K562 (cell line): ENCODE measurements around the gene PRPS2. TPM values are rescaled to one million over a fixed set of nuclear protein-coding genes. Genes with fewer than 3 reads are reported as not detected.

ENCODE experiments used
- CREM ChIP-seq: IDR thresholded peaks from 2 replicates; pipeline ENCODE4 v1.6.1; 2014; ENCODE audit warnings: antibody characterized with exemption, low read depth
- DLX4 ChIP-seq: fragments of 250-450 bp; sonication (Bioruptor Pico); IDR thresholded peaks from 2 replicates; pipeline ENCODE4 v1.6.1; 2021; ENCODE audit warnings: mild to moderate bottlenecking
- GTF2F1 ChIP-seq: IDR thresholded peaks from 2 replicates; pipeline ENCODE4 v1.6.1; 2011; ENCODE audit warnings: low read depth, low read length, improper control_type of control experiment
- MAX ChIP-seq: sonication (generic); formaldehyde crosslinking; IDR thresholded peaks from 2 replicates; pipeline ENCODE4 v1.9.0; 2022; ENCODE audit warnings: mild to moderate bottlenecking, missing genetic modification reagents
- MYBL2 ChIP-seq, 2 experiments: fragments of 450-650 bp in 1 of 2; sonication (generic) in 1 of 2; formaldehyde crosslinking in 1 of 2; IDR thresholded peaks; 2 replicates each; pipeline versions ENCODE4 v1.6.1 to v1.8.1; 2017 to 2022; ENCODE audit warnings: borderline replicate concordance in 1 of 2, inconsistent platforms in 1 of 2, low read depth in 1 of 2, mild to moderate bottlenecking in 1 of 2, missing genetic modification reagents in 1 of 2, moderate library complexity in 1 of 2
- NCOA4 ChIP-seq: fragments of 450-650 bp; IDR thresholded peaks from 2 replicates; pipeline ENCODE4 v1.6.1; 2018; ENCODE audit warnings: mild to moderate bottlenecking; ENCODE audit not compliant: partially characterized antibody
- NR2C2 ChIP-seq, 2 experiments: fragments of 200-800 bp in 1 of 2; sonication (Bioruptor generic) in 1 of 2; sonication (generic) in 1 of 2; formaldehyde crosslinking in 1 of 2; IDR thresholded peaks; 2 replicates each; pipeline versions ENCODE4 v1.6.1 to v1.8.0; 2016 to 2022; ENCODE audit warnings: mild to moderate bottlenecking in 1 of 2, missing compliant biosample characterization in 1 of 2, missing genetic modification characterization in 1 of 2, missing genetic modification reagents in 1 of 2
- PHTF2 ChIP-seq: fragments of 250-450 bp; sonication (Bioruptor Pico); IDR thresholded peaks from 2 replicates; pipeline ENCODE4 v1.5.0; 2021; ENCODE audit warnings: mild to moderate bottlenecking
- SNRNP70 ChIP-seq: fragments of 200-400 bp; formaldehyde crosslinking; optimal IDR thresholded peaks from 2 replicates; pipeline ENCODE3; 2017; ENCODE audit warnings: low read depth, low read length
- TEAD2 ChIP-seq: fragments of 450-650 bp; IDR thresholded peaks from 2 replicates; pipeline ENCODE4 v1.6.1; 2016; ENCODE audit warnings: missing genetic modification characterization, control low read depth, missing compliant biosample characterization
- ZNF41 ChIP-seq: fragments of 250-450 bp; sonication (Bioruptor Pico); conservative IDR thresholded peaks from 2 replicates; pipeline ENCODE4 v1.4.0; 2020; ENCODE audit warnings: mild to moderate bottlenecking
- ZNF445 ChIP-seq: fragments of 250-450 bp; sonication (Bioruptor Pico); IDR thresholded peaks from 2 replicates; pipeline ENCODE4 v1.4.0; 2020; ENCODE audit warnings: low read depth, mild to moderate bottlenecking, moderate library complexity
- ZNF780A ChIP-seq: fragments of 250-450 bp; sonication (Bioruptor Pico); IDR thresholded peaks from 2 replicates; pipeline ENCODE4 v1.5.0; 2021; ENCODE audit warnings: mild to moderate bottlenecking
- polyA plus RNA-seq, 8 experiments: library from polyadenylated mRNA; depleted of rRNA in 4 of 8; stranded (reverse) in 5 of 8; unstranded in 3 of 8; fragments of >200 nt; fragmentation: Nextera tagmentation in 2 of 8; fragmentation: Illumina TruSeq in 1 of 8; extraction: Ambion mirVana in 2 of 8; extraction: Trizol in 1 of 8; gene quantifications; 2 replicates each; pipeline versions ENCODE4 v1.2.1 to v1.2.3, GENCODE V29; 2011 to 2014; ENCODE audit warnings: inconsistent platforms in 1 of 8, missing spikeins in 1 of 8
- total RNA-seq, 7 experiments: library from RNA; depleted of rRNA in 6 of 7; stranded (reverse); fragments of >200 nt in 6 of 7; fragmentation: Illumina TruSeq in 2 of 7; extraction: Trizol in 2 of 7; gene quantifications; 2 replicates each; pipeline versions ENCODE4 v1.2.1 to v1.2.3, GENCODE V29; 2011 to 2021; ENCODE audit warnings: low replicate concordance in 1 of 7
- TF ChIP-seq, protein P1 (sequence below), 3 experiments: IDR thresholded peaks in 2 of 3; conservative IDR thresholded peaks in 1 of 3; 2 replicates each; pipeline ENCODE4 v1.5.1; 2011 to 2012; ENCODE audit warnings: low read length in 3 of 3, mild to moderate bottlenecking in 3 of 3, control low read depth in 2 of 3, improper control_type of control experiment in 1 of 3, inconsistent platforms in 1 of 3, low read depth in 1 of 3, mixed read lengths in 1 of 3, moderate library complexity in 1 of 3; ENCODE audit not compliant: insufficient read depth in 2 of 3
- TF ChIP-seq, protein P2 (sequence below), 3 experiments: fragments of 200-800 bp in 1 of 3; fragments of 250-450 bp in 1 of 3; fragments of 450-650 bp in 1 of 3; sonication (Bioruptor Pico) in 1 of 3; sonication (Bioruptor generic) in 1 of 3; formaldehyde crosslinking in 1 of 3; IDR thresholded peaks; 2 replicates each; pipeline versions ENCODE4 v1.6.1 to v1.8.0; 2016 to 2022; ENCODE audit warnings: mild to moderate bottlenecking in 2 of 3, missing genetic modification characterization in 2 of 3, missing compliant biosample characterization in 1 of 3, moderate library complexity in 1 of 3

The PRPS2 gene
- total and polyA plus RNA-seq, 9 of the 15 experiments (the other 6 are each of a cell fraction or from before 2014, with no cell fraction given): 50.3 to 85.0 (median 62.1) TPM

GRCh38 chrX:12753366-12753765 is 37.8 kb upstream of the PRPS2 start (continued):
- TF ChIP-seq, protein P1, sequence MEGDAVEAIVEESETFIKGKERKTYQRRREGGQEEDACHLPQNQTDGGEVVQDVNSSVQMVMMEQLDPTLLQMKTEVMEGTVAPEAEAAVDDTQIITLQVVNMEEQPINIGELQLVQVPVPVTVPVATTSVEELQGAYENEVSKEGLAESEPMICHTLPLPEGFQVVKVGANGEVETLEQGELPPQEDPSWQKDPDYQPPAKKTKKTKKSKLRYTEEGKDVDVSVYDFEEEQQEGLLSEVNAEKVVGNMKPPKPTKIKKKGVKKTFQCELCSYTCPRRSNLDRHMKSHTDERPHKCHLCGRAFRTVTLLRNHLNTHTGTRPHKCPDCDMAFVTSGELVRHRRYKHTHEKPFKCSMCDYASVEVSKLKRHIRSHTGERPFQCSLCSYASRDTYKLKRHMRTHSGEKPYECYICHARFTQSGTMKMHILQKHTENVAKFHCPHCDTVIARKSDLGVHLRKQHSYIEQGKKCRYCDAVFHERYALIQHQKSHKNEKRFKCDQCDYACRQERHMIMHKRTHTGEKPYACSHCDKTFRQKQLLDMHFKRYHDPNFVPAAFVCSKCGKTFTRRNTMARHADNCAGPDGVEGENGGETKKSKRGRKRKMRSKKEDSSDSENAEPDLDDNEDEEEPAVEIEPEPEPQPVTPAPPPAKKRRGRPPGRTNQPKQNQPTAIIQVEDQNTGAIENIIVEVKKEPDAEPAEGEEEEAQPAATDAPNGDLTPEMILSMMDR (IDR thresholded peaks at IDR 0.05 in 2 of 3, conservative IDR thresholded peaks at IDR 0.05 in 1 of 3; ENCODE audit: insufficient read depth in 2 of 3, low read depth in 1 of 3, low read length in 3 of 3): no peak
- TF ChIP-seq NCOA4 (no peak), ZNF780A (CRISPR knock-in tag) (no peak), SNRNP70 (no peak), MAX (CRISPR knock-in tag) (no peak), GTF2F1 (no peak), ZNF41 (CRISPR knock-in tag) (no peak), TEAD2 (tag) (no peak), PHTF2 (no peak), CREM (no peak), MYBL2 (IDR thresholded peaks at IDR 0.05; ENCODE audit: low read depth) (no peak), MYBL2 (CRISPR knock-in tag; IDR thresholded peaks at IDR 0.05; ENCODE audit: borderline replicate concordance) (no peak), NR2C2 (CRISPR knock-in tag; IDR thresholded peaks at IDR 0.05) (no peak), NR2C2 (tag; IDR thresholded peaks at IDR 0.05) (no peak), DLX4 (CRISPR knock-in tag) (no peak), ZNF445 (CRISPR knock-in tag) (no peak)
- TF ChIP-seq, protein P2, sequence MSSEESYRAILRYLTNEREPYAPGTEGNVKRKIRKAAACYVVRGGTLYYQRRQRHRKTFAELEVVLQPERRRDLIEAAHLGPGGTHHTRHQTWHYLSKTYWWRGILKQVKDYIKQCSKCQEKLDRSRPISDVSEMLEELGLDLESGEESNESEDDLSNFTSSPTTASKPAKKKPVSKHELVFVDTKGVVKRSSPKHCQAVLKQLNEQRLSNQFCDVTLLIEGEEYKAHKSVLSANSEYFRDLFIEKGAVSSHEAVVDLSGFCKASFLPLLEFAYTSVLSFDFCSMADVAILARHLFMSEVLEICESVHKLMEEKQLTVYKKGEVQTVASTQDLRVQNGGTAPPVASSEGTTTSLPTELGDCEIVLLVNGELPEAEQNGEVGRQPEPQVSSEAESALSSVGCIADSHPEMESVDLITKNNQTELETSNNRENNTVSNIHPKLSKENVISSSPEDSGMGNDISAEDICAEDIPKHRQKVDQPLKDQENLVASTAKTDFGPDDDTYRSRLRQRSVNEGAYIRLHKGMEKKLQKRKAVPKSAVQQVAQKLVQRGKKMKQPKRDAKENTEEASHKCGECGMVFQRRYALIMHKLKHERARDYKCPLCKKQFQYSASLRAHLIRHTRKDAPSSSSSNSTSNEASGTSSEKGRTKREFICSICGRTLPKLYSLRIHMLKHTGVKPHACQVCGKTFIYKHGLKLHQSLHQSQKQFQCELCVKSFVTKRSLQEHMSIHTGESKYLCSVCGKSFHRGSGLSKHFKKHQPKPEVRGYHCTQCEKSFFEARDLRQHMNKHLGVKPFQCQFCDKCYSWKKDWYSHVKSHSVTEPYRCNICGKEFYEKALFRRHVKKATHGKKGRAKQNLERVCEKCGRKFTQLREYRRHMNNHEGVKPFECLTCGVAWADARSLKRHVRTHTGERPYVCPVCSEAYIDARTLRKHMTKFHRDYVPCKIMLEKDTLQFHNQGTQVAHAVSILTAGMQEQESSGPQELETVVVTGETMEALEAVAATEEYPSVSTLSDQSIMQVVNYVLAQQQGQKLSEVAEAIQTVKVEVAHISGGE (CRISPR knock-in tag; IDR thresholded peaks at IDR 0.05): no peak
- TF ChIP-seq, all 486 proteins: peak for 0
